ENCODE data around the gene MRPS17.

The MRPS17 gene

GRCh38 chr7:55969391-55969790 lies 17.7 kb downstream of the MRPS17 start:
- no peak overlapping the region for H3K4me3 ChIP-seq (ENCODE audit: low read length)
- DNase-seq (ENCODE audit: low read depth, low spot score): no peak

GRCh38 chr7:55970561-55970960 lies 18.9 kb downstream of the MRPS17 start:
- no peak for DNase-seq (ENCODE audit: low read depth, low spot score)

GRCh38 chr7:55970978-55971377 lies 19.3 kb downstream of the MRPS17 start:
- no peak overlapping the region for H3K4me3 ChIP-seq (ENCODE audit: low read length)
- no peak for DNase-seq (ENCODE audit: low read depth, low spot score)

More at GRCh38 chr7:55970561-55970960, 18.9 kb downstream of the MRPS17 start:
- no peak overlapping the region for H3K4me3 ChIP-seq (ENCODE audit: low read length)

GRCh38 chr7:55973747-55974250 lies 22.1 kb downstream of the MRPS17 start:
- no peak for DNase-seq (ENCODE audit: low read depth, low spot score)
- H3K4me3 ChIP-seq (ENCODE audit: low read length): no peak overlapping the region

GRCh38 chr7:55975988-55976633 lies 24.4 kb downstream of the MRPS17 start:
- H3K4me3 ChIP-seq (ENCODE audit: low read length): no peak overlapping the region
- no peak for DNase-seq (ENCODE audit: low read depth, low spot score)

GRCh38 chr7:55977831-55978230 lies 26.2 kb downstream of the MRPS17 start:
- DNase-seq (ENCODE audit: low read depth, low spot score): no peak

GRCh38 chr7:55980266-55980665 lies 28.6 kb downstream of the MRPS17 start:
- DNase-seq (ENCODE audit: low read depth, low spot score): no peak

More at GRCh38 chr7:55977831-55978230, 26.2 kb downstream of the MRPS17 start:
- H3K4me3 ChIP-seq (ENCODE audit: low read length): no peak overlapping the region

GRCh38 chr7:55983537-55983936 lies 31.9 kb downstream of the MRPS17 start:
- no peak for DNase-seq (ENCODE audit: low read depth, low spot score)
- no peak overlapping the region for H3K4me3 ChIP-seq (ENCODE audit: low read length)

More at GRCh38 chr7:55980266-55980665, 28.6 kb downstream of the MRPS17 start:
- no peak overlapping the region for H3K4me3 ChIP-seq (ENCODE audit: low read length)

GRCh38 chr7:55992346-55992745 lies 40.7 kb downstream of the MRPS17 start:
- DNase-seq (ENCODE audit: low read depth, low spot score): no peak
- no peak overlapping the region for H3K4me3 ChIP-seq (ENCODE audit: low read length)

- no peak for DNase-seq (ENCODE audit: low read depth, low spot score)
- no peak overlapping the region for H3K4me3 ChIP-seq (ENCODE audit: low read length)
Measured at GRCh38 chr7:55996856-55997500, 45.3 kb downstream of the MRPS17 start.

- no peak for DNase-seq (ENCODE audit: low read depth, low spot score)
- no peak overlapping the region for H3K4me3 ChIP-seq (ENCODE audit: low read length)
Measured at GRCh38 chr7:56003749-56004148, 52.1 kb downstream of the MRPS17 start.

Data from Jurkat, Clone E6-1 (cell line).